Bronchial epithelial cell (primary cell): Measurements from ENCODE around the gene URAD. TPM values are rescaled to one million over a fixed set of nuclear protein-coding genes. Genes with fewer than 3 reads are reported as not detected.

Experiments
- DNase-seq: peaks from one replicate; pipeline ENCODE4 v3.0.0-alpha.2; 2010; ENCODE audit warnings: low read depth
- FAIRE-seq: peaks from 2 replicates; lab custom pipeline; 2011; peaks lifted over from hg19 to GRCh38; lab: Jason Lieb, UNC
- H3K27me3 ChIP-seq: 2 replicates; pipeline ENCODE4 v1.5.1; 2011; ENCODE audit warnings: low read length; ENCODE audit not compliant: control insufficient read depth, insufficient read depth
- H3K36me3 ChIP-seq: 2 replicates; pipeline ENCODE4 v1.5.1; 2011; ENCODE audit warnings: low read length; ENCODE audit not compliant: control insufficient read depth, insufficient read depth
- H3K4me3 ChIP-seq: 2 replicates; pipeline ENCODE4 v1.5.1; 2011; ENCODE audit warnings: mild to moderate bottlenecking, low read depth, low read length, control low read depth
- CTCF ChIP-seq: IDR thresholded peaks from 2 replicates; pipeline ENCODE4 v1.5.1; 2011; ENCODE audit warnings: mild to moderate bottlenecking, moderate library complexity, low read length, control low read depth, inconsistent platforms; ENCODE audit not compliant: insufficient read depth, severe bottlenecking
- total RNA-seq: library from RNA; depleted of rRNA; stranded (reverse); fragments of >200 nt; gene quantifications from 2 replicates; pipeline ENCODE4 v1.2.1, GENCODE V29; 2014

The URAD gene
- total RNA-seq, 1 donor from 2014 or later: not detected

GRCh38 chr13:27967736-27968315 is 20.7 kb downstream of the URAD start:
- no peaks in the 10 kb centered on the region for H3K36me3 ChIP-seq
- H3K27me3 ChIP-seq: peaks cover 63% of the 10 kb centered on the region
- FAIRE-seq (no peak), DNase-seq (no peak)
- no peak for TF ChIP-seq CTCF
- H3K4me3 ChIP-seq: no peak overlapping the region

GRCh38 chr13:27967203-27967735 is 21.2 kb downstream of the URAD start:
- Histone ChIP-seq H3K4me3 (no peak overlapping the region), H3K27me3 (peaks cover 66% of the 10 kb centered on the region), H3K36me3 (no peaks in the 10 kb centered on the region)
- DNase-seq (no peak), FAIRE-seq (no peak)
- TF ChIP-seq CTCF: no peak

GRCh38 chr13:27966641-27967202 is 21.8 kb downstream of the URAD start:
- H3K4me3 ChIP-seq: no peak overlapping the region
- FAIRE-seq (no peak), DNase-seq (no peak)
- peaks cover 64% of the 10 kb centered on the region for H3K27me3 ChIP-seq
- H3K36me3 ChIP-seq: no peaks in the 10 kb centered on the region
- TF ChIP-seq CTCF: no peak

- Histone ChIP-seq H3K27me3 (peaks cover 62% of the 10 kb centered on the region), H3K4me3 (no peak overlapping the region), H3K36me3 (no peaks in the 10 kb centered on the region)
- no peak for TF ChIP-seq CTCF
- no peak for DNase-seq
- FAIRE-seq: no peak
These were observed 22.5 kb downstream of the URAD start for GRCh38 chr13:27965740-27966640.

- no peak for DNase-seq
- H3K27me3 ChIP-seq: peaks cover 61% of the 10 kb centered on the region
These were observed 23.2 kb downstream of the URAD start for GRCh38 chr13:27965343-27965739.

More at GRCh38 chr13:27965343-27965739, 23.2 kb downstream of the URAD start:
- no peak for TF ChIP-seq CTCF
- FAIRE-seq: no peak
- Histone ChIP-seq H3K36me3 (no peaks in the 10 kb centered on the region), H3K4me3 (no peak overlapping the region)
